HUES6 (cell line): ENCODE data around the gene PIK3R3.

Experiments
- H3K27ac ChIP-seq: 2 replicates; pipeline ENCODE4 v1.7.0; 2013; ENCODE audit warnings: low read depth, mild to moderate bottlenecking, low read length, inconsistent platforms
- H3K27me3 ChIP-seq: 2 replicates; pipeline ENCODE4 v1.6.1; 2013; ENCODE audit warnings: low read length; ENCODE audit not compliant: control insufficient read depth, insufficient read depth
- H3K36me3 ChIP-seq: 2 replicates; pipeline ENCODE4 v1.6.1; 2013; ENCODE audit warnings: low read length; ENCODE audit not compliant: control insufficient read depth, insufficient read depth
- H3K4me1 ChIP-seq: 2 replicates; pipeline ENCODE4 v1.6.1; 2013; ENCODE audit warnings: low read length; ENCODE audit not compliant: control insufficient read depth, insufficient read depth
- H3K4me3 ChIP-seq: 2 replicates; pipeline ENCODE4 v1.5.1; 2013; ENCODE audit warnings: low read depth, low read length
- H3K9ac ChIP-seq: one replicate; pipeline ENCODE4 v1.6.1; 2013; ENCODE audit warnings: mild to moderate bottlenecking, low read length
- H3K9me3 ChIP-seq: 2 replicates; pipeline ENCODE4 v1.6.1; 2013; ENCODE audit warnings: low read depth, low read length; ENCODE audit not compliant: control insufficient read depth, insufficient read depth

The PIK3R3 gene

GRCh38 chr1:46132529-46133180 is at the start of gene PIK3R3:
TSS of gene PIK3R3 (minus strand) at chr1:46132629. CDS start at chr1:46131952, 677 bp downstream.
- Histone ChIP-seq H3K9ac (peak within 1 kb of the TSS; percentile 99), H3K9me3 (no peaks in the 10 kb centered on the region), H3K27me3 (peaks cover 11% of the 10 kb centered on the region; the same call in 1 of the 2 replicates), H3K36me3 (no peaks in the 10 kb centered on the region), H3K4me1 (peaks cover 21% of the 10 kb centered on the region; the same call in 1 of the 2 replicates), H3K27ac (peak within 1 kb of the TSS; percentile 99), H3K4me3 (peak within 1 kb of the TSS; percentile 74)

GRCh38 chr1:46181343-46182260 is 49.2 kb upstream of the PIK3R3 start:
- Histone ChIP-seq H3K4me1 (peaks cover 11% of the 10 kb centered on the region; the same call in 1 of the 2 replicates), H3K36me3 (no peaks in the 10 kb centered on the region), H3K9me3 (no peaks in the 10 kb centered on the region), H3K9ac (no peak overlapping the region), H3K27ac (no peak overlapping the region), H3K4me3 (no peak overlapping the region), H3K27me3 (peaks cover 5% of the 10 kb centered on the region; the same call in 1 of the 2 replicates)

- no peak overlapping the region for H3K9ac ChIP-seq
- no peaks in the 10 kb centered on the region for H3K36me3 ChIP-seq
- H3K4me3 ChIP-seq = no peak overlapping the region
- H3K27ac ChIP-seq = no peak overlapping the region
- H3K9me3 ChIP-seq = no peaks in the 10 kb centered on the region
- H3K4me1 ChIP-seq = peaks cover 16% of the 10 kb centered on the region; the same call in 1 of the 2 replicates
- peaks cover 5% of the 10 kb centered on the region; the same call in 1 of the 2 replicates for H3K27me3 ChIP-seq
These were observed 47.7 kb upstream of the PIK3R3 start for GRCh38 chr1:46180082-46180616.

GRCh38 chr1:46179138-46180081 is 47.0 kb upstream of the PIK3R3 start:
- H3K4me3 ChIP-seq = no peak overlapping the region
- peaks cover 23% of the 10 kb centered on the region for H3K4me1 ChIP-seq
- H3K27me3 ChIP-seq = peaks cover 5% of the 10 kb centered on the region; the same call in 1 of the 2 replicates
- no peak overlapping the region for H3K27ac ChIP-seq
- no peaks in the 10 kb centered on the region for H3K36me3 ChIP-seq
- no peaks in the 10 kb centered on the region for H3K9me3 ChIP-seq
- H3K9ac ChIP-seq = no peak overlapping the region

DNA sequence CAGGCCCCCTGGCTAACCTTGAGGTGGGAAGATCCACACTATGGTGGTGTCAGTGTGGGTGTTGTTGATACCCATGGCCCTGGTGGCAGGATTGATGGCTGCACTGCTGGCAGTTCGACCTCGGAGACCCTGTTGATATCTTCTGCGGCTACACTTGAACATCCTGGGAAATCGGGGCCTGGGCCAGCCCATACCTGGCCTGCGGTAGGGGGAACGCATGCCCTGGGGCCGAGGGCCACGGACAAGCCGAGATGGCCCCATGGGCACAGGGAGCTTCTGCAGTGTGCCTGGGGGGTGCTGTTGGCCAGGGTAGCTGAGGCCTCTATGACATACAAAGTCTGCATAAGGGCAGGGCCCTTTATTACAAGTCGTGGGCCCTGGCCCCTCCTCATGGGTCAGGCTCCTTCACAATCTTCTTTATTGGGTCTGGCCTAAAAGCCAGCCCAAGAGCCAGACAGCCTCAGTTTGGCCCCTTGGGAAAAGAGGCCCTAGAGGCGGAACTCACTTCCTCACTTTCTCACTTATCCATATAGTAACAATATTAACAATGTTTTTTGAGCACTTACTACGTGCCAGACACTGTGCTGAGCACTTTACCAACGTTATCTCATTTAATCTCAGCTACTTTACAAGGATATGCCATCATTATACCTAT is 43.9 kb upstream of the PIK3R3 start, which contains the start of gene P3R3URF:
Gene P3R3URF, minus strand, starts transcription at position 278 of the 655 bp plus-strand sequence. Its CDS starts 17 bp downstream, at position 261.
- no peak within 1 kb of the TSS for H3K4me3 ChIP-seq
- H3K4me1 ChIP-seq = peaks cover 39% of the 10 kb centered on the region
- peaks cover 3% of the 10 kb centered on the region; the same call in 1 of the 2 replicates for H3K27me3 ChIP-seq
- no peaks in the 10 kb centered on the region for H3K9me3 ChIP-seq
- H3K9ac ChIP-seq = no peak within 1 kb of the TSS
- no peaks in the 10 kb centered on the region for H3K36me3 ChIP-seq
- no peak within 1 kb of the TSS for H3K27ac ChIP-seq

GRCh38 chr1:46175243-46175642 is 42.8 kb upstream of the PIK3R3 start:
- Histone ChIP-seq H3K4me3 (no peak overlapping the region), H3K27me3 (no peaks in the 10 kb centered on the region), H3K9me3 (no peaks in the 10 kb centered on the region), H3K27ac (no peak overlapping the region), H3K4me1 (peaks cover 42% of the 10 kb centered on the region), H3K9ac (no peak overlapping the region), H3K36me3 (no peaks in the 10 kb centered on the region)

DNA sequence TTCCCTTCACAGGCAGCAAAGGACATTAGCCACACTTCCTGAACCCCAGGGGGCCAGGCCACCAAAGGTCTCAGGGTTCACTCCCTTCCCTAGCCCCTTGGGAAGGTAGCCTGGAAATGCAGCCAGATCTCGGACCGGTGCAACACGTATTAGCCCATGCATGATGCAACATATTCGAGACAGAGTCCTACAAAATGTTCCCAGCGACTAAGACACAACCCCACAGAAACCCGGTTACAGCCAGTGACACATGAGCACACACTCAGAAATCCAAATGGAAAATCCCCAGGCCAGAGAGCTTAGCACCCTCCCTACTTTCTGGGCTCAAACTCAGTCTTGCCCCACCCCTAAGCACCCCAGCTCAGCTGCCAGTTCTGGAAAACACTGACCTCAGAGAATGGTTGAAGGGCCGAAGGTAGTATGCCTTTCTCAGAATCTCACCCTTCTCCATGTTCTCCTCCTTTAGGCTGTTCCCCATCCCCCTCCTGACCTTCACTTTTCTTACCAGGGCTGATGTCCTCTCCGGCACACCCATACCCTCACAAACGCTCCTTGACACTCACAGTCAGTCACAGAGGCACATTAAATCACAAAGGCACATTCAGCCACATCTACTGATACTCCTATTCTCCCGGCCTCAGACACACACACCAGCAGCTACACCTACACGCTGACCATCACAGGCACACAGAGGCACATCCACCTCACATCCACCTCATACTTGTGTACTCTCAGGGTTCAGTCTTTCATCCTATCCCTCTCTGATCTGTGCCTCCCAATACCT is 42.2 kb upstream of the PIK3R3 start, which contains the start of gene TSPAN1:
Gene TSPAN1, plus strand, starts transcription at position 640 of the 784 bp plus-strand sequence. CDS start 6,021 bp downstream, outside the sequence.
- H3K9me3 ChIP-seq = no peaks in the 10 kb centered on the region
- H3K36me3 ChIP-seq = no peaks in the 10 kb centered on the region
- H3K4me3 ChIP-seq = no peak within 1 kb of the TSS
- no peak within 1 kb of the TSS for H3K9ac ChIP-seq
- H3K27ac ChIP-seq = no peak within 1 kb of the TSS
- no peaks in the 10 kb centered on the region for H3K27me3 ChIP-seq
- peaks cover 39% of the 10 kb centered on the region for H3K4me1 ChIP-seq

DNA sequence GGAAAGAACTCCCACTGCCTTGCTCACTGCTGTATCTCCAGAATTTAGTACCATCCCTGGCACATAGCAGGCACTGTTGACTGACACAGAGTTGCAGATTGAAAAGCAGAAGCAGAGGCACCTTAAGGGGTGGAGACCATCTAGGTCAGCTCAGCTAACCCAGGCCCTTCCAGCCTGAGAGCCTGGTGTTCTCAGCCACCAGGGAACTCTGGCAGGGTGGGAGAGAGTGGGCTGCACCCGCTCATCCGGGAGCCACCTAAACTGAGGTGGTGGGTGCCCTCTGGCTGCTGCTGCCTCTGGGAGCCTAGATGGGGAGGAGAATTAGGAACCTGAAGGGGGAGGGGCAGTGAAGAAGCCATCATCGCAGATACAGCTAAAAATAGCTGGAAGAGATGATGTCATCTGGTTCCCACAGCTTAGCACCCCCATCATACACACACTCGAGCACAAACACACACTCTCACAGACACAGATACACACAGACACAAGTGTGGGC is 41.0 kb upstream of the PIK3R3 start:
- Histone ChIP-seq H3K4me3 (no peak overlapping the region), H3K27ac (no peak overlapping the region), H3K9me3 (no peaks in the 10 kb centered on the region), H3K9ac (no peak overlapping the region), H3K4me1 (peaks cover 36% of the 10 kb centered on the region), H3K36me3 (no peaks in the 10 kb centered on the region), H3K27me3 (no peaks in the 10 kb centered on the region)

- Histone ChIP-seq H3K9me3 (no peaks in the 10 kb centered on the region), H3K4me1 (peaks cover 36% of the 10 kb centered on the region), H3K9ac (no peak overlapping the region), H3K36me3 (no peaks in the 10 kb centered on the region), H3K4me3 (no peak overlapping the region), H3K27me3 (no peaks in the 10 kb centered on the region), H3K27ac (no peak overlapping the region)
These were observed 39.9 kb upstream of the PIK3R3 start for GRCh38 chr1:46172321-46172720.
